Measurements from ENCODE around the gene UGT1A10.
"Not testable (repeated sequence)": the region's sequence is repeated elsewhere in the genome, so short reads cannot be mapped to it uniquely, and the experiment has no call there.

Gene UGT1A10

GRCh38 chr2:233746475-233747282, 110.4 kb downstream of the UGT1A10 start:
- DNase-seq = no peak

- DNase-seq = no peak
Observed at GRCh38 chr2:233747283-233747544, 111.0 kb downstream of the UGT1A10 start.

DNA sequence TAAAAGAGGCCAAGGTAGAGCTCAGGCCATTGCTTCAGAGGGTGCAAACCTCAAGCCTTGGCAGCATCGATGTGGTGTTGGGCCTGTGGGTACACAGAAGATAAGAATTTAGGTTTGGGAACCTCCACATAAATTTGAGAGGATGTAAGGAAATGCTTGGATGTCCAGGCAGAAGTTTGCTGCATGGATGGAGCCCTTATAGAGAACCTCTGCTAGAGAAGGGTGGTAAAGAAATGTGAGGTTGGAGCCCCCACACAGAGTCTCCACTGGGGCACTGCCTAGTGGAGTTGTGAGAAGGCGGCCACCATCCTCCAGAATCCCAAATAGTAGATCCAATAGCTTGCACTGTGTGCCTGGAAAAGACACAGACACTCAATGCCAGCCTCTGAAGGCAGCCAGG, 114.4 kb downstream of the UGT1A10 start:
- DNase-seq = not testable (repeated sequence)

DNA sequence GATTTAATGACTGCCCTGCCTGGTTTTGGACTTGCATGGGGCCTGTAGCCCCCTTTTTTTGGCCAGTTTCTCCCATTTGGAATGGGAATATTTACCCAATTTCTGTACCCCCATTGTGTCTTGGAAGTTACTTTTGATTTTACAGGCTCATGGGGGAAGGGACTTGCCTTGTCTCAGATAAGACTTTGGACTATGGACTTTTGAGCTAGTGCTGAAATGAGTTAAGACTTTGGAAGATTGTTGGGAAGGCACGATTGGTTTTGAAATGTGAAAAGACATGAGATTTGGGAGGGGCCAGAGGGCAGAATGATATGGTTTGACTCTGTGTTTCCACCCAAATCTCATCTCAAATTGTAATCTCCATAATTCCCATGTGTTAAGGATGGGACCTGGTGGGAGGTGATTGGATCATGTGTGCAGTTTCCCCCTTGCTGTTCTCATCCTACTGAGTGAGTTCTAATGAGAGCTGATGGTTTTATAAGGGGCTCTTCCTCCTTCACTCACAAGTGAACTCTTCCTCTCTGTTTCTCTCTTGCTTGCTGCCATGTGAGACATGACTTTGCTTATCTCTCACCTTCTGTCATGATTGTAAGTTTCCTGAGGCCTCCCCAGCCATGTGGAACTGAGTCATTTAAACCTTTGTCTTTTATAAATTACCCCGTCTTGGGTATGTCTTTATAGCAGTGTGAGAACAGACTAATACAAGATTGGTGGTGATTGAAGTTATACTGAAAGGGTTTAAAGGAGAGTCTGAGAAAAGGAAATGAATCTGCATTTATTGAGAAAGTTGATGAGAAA, 115.2 kb downstream of the UGT1A10 start:
- DNase-seq = not testable (repeated sequence)

DNA sequence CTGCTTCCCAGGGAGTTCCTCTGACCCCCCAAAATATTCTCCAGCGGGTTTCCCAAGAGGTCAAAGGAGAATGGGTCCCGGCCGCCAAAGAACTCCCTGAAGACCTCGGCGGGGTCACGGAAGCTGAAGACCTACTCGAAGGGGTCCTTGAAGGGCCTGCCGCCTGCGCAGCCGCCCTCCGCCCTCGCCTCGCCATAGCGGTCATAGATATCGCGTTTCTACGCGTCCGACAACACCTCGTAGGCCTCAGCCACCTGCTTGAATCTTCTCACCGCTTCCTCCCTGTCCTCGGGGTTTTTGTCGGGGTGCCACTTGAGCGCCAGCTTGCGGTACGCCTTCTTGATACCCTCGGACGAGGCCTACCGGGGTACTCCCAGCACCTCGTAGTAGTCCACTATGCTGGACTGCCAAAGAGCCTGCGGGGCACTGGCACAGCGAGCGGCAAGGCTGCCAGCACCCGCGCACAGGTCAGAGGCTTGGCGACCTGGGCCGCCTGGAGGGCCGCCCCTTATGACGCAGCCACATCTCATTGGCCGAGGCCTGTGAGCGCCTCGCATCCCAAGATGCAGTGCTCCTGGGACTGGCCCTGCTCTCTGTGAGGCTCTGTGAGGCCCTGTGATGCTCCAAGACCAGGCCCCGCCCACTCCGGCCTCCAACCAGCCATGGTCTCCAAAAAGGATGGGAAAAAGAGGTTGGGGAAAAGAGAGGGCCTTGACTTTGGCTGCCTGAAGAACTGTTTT, 118.8 kb downstream of the UGT1A10 start:
- no peak for DNase-seq

DNA sequence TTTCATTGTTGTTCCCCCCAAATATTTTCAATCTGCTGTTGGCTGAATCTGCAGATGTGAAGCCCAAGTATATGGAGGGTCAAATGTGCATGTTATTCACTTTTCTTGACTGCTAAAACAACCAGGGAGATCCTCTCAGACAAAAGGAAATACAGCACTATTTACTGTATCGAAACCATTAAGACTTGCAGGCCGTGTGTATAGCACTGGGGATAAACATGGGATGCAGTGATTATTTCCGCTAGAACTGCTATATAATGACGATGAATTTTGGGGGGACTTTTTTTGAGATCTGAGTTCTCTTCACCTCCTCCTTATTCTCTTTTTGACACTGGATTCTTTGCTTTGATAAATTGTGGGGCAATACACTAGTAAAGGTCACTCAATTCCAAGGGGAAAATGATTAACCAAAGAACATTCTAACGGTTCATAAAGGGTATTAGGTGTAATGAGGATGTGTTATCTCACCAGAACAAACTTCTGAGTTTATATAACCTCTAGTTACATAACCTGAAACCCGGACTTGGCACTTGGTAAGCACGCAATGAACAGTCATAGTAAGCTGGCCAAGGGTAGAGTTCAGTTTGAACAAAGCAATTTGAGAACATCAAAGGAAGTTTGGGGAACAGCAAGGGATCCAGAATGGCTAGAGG, 120.3 kb downstream of the UGT1A10 start:
- no peak for DNase-seq

DNA sequence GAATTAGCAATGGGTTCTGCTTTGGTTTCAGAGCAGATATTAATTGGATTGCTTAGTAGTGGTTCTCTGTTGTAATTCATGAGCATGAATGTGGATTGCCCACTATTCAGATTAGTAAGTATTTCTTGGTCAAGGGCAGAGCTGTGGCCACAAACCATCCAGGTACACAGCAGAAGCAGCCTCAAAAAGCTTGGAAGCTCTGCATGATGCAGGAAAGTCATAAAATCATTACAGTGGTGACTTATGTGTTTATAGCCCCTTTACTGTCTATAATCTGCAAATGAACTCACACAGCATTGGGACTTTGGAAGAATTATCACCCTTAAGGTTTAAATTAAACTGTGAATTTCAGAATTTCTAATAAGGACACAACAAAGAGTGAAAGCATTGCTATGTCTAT, 121.9 kb downstream of the UGT1A10 start:
- no peak for DNase-seq

DNA sequence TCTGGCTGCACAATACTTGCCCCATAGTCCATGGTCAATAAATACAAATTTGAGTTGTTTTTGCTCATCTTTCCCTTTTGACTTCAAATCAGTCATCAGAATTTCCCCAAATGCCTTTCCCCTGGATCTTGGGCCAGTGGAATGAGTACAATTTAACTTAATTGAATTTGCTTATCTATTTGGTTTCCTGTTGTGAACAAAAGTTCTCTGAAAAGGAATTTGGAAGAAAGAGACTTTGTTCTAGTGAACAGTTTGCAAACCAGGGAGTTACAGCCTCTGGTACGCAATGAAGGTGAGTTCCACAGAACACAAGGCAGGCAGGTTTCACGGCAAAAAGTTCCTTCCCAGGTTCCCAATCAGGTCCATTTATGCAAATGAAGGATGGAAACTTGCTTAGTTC, 122.6 kb downstream of the UGT1A10 start:
- DNase-seq = no peak

DNA sequence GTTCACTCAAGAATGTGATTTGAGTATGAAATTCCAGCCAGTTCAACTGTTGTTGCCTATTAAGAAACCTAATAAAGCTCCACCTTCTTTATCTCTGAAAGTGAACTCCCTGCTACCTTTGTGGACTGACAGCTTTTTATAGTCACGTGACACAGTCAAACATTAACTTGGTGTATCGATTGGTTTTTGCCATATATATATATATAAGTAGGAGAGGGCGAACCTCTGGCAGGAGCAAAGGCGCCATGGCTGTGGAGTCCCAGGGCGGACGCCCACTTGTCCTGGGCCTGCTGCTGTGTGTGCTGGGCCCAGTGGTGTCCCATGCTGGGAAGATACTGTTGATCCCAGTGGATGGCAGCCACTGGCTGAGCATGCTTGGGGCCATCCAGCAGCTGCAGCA, 123.8 kb downstream of the UGT1A10 start, which contains the start of gene UGT1A1:
Gene UGT1A1, plus strand, starts transcription at position 228 of the 400 bp plus-strand sequence. Its CDS starts 18 bp downstream, at position 246.
- no peak for DNase-seq

GRCh38 chr2:233761040-233761769, 125.0 kb downstream of the UGT1A10 start:
- no peak for DNase-seq

- DNase-seq = no peak
Observed at GRCh38 chr2:233764264-233764663, 128.0 kb downstream of the UGT1A10 start.

DNA sequence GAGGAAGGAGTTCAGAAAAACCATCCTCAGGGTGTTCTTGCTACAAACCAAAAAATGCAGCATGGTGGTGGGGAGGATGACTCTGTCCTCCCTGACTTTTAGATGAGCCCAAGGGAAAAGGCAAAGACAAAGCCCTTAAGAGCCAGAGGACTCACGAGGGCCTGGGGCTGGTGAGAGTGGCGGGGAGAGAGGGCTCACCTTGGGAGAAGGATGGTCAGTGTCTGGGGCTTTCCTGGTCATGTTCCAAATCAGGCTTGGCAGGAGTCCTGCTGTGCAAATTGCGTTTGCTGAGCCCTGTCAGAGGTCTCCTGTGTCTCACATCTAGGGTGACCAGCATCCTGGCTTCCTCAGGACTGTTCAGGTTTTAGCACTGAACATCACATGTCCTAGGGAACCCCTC, 128.5 kb downstream of the UGT1A10 start:
- no peak for DNase-seq

GRCh38 chr2:233766416-233766815, 130.2 kb downstream of the UGT1A10 start:
- no peak for DNase-seq

DNA sequence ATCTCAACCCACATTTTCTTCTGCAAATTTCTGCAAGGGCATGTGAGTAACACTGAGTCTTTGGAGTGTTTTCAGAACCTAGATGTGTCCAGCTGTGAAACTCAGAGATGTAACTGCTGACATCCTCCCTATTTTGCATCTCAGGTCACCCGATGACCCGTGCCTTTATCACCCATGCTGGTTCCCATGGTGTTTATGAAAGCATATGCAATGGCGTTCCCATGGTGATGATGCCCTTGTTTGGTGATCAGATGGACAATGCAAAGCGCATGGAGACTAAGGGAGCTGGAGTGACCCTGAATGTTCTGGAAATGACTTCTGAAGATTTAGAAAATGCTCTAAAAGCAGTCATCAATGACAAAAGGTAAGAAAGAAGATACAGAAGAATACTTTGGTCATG, 131.8 kb downstream of the UGT1A10 start:
- DNase-seq = no peak

DNA sequence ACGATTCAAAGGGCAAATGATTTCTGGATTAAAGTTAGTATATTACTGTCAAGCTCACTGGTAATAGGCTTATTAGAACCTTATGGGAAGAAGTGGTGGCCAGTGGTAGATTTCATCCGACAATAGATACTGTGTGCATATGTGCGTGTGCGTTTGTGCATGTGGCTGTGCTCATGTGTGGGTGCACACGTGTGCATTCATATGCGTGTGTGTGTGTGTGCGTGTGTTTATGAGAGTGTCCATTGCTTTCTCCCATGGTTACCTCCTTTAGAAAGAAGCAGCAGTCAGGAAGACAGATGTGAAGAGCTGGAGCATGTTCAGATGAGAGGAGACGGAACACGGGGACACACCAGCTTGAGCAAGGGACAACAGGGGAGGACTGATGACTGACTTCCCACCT, 133.0 kb downstream of the UGT1A10 start:
- DNase-seq = no peak

GRCh38 chr2:233772153-233772552, 135.9 kb downstream of the UGT1A10 start:
- DNase-seq = no peak

GRCh38 chr2:233772583-233772982, 136.3 kb downstream of the UGT1A10 start:
- no peak for DNase-seq

DNA sequence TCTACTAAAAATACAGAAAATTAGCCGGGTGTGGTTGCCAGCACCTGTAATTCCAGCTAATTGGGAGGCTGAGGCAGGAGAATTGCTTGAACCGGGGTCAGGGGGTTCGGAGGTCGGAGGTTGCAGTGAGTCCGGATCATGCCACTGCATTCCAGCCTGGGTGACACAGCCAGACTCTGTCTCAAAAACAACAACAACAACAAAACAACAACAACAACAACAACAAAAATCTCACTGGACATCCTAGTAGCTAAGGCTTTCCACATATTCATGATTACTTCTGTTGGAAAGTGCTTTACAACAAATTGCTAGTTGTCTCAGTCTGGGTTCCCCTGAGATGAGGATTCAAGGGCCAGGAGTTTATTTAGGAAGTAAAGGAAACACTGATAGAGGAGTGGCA, 137.6 kb downstream of the UGT1A10 start:
- no peak for DNase-seq

- no peak for DNase-seq
Observed at GRCh38 chr2:233775414-233775813, 139.2 kb downstream of the UGT1A10 start.

GRCh38 chr2:233778030-233778429, 141.8 kb downstream of the UGT1A10 start, which contains the start of gene MROH2A:
Gene MROH2A (plus strand): TSS chr2:233778330. CDS start chr2:233779359, 1,029 bp downstream.
- no peak for DNase-seq

DNA sequence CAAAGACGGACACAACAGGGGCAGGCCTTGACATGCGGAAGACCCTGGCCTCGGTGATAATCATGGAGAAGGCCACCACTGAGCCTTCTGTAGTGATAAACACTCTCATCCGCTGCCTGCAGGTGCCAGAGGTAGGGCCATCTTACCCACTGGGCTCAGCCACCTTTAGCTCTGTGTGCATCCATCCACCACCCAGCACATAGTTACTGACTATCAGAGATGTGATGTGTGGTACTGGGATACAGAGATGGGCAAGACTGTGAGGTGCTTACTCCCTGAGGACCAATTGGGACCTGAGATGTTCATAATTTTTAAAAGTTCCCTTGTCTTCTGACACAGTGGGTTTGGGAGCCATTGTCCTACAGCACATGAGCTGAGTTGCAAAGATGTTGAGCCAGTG, 143.5 kb downstream of the UGT1A10 start:
- no peak for DNase-seq

DNA sequence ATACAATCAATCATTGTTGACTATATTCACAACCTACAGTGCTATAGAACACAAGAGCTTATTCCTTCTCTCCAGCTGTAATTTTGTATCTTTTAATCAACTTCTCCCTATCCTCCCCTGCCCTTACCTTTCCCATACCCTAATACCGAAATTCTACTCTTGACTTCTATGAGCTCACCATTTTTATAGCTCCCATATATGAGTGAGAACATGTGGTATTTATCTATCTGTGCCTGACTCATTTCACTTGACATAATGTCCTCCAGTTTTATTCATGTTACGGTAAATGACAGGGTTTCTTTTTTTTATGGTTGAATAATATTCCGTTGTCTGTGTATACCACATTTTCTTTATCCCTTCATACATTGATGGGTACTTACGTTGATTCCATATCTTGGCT, 144.5 kb downstream of the UGT1A10 start:
- no peak for DNase-seq

Data from activated CD4-positive, alpha-beta T cell treated with anti-CD3 and anti-CD28 coated beads, Interleukin-2, amount 50 U/mL, for 16 hours (primary cell).